GM19328 (cell line): ENCODE measurements around the gene SGCD.

Source experiments
- ATAC-seq: cut with Tn5 transposase; IDR thresholded peaks from one replicate; pipeline ENCODE4 v1.9.1; 2021; ENCODE audit warnings: mild to moderate bottlenecking, moderate library complexity; ENCODE audit not compliant: unreplicated experiment

Gene SGCD

GRCh38 chr5:156451505-156451904 lies 124.5 kb downstream of the SGCD start:
- no peak for ATAC-seq

GRCh38 chr5:156456857-156457256 lies 129.9 kb downstream of the SGCD start:
- no peak for ATAC-seq

GRCh38 chr5:156459812-156460385 lies 132.9 kb downstream of the SGCD start:
- no peak for ATAC-seq

- ATAC-seq: no peak
These were observed 133.5 kb downstream of the SGCD start for GRCh38 chr5:156460471-156460870.

GRCh38 chr5:156466871-156467270 lies 139.9 kb downstream of the SGCD start:
- no peak for ATAC-seq

- no peak for ATAC-seq
These were observed 142.7 kb downstream of the SGCD start for GRCh38 chr5:156469636-156470035.

- ATAC-seq: no peak
These were observed 144.9 kb downstream of the SGCD start for GRCh38 chr5:156471893-156472292.

- ATAC-seq: no peak
These were observed 146.4 kb downstream of the SGCD start for GRCh38 chr5:156473269-156473908.

GRCh38 chr5:156474251-156474650 lies 147.3 kb downstream of the SGCD start:
- ATAC-seq: no peak

- no peak for ATAC-seq
These were observed 148.5 kb downstream of the SGCD start for GRCh38 chr5:156475182-156476157.

GRCh38 chr5:156476158-156476551 lies 149.2 kb downstream of the SGCD start:
- ATAC-seq: no peak

GRCh38 chr5:156476678-156477077 lies 149.7 kb downstream of the SGCD start:
- ATAC-seq: no peak

- no peak for ATAC-seq
These were observed 150.2 kb downstream of the SGCD start for GRCh38 chr5:156477196-156477595.

- no peak for ATAC-seq
These were observed 152.9 kb downstream of the SGCD start for GRCh38 chr5:156479849-156480248.

GRCh38 chr5:156481741-156482140 lies 154.8 kb downstream of the SGCD start:
- ATAC-seq: no peak

- ATAC-seq: no peak
These were observed 155.9 kb downstream of the SGCD start for GRCh38 chr5:156482818-156483217.

GRCh38 chr5:156486394-156487238 lies 159.7 kb downstream of the SGCD start:
- no peak for ATAC-seq

- no peak for ATAC-seq
These were observed 164.8 kb downstream of the SGCD start for GRCh38 chr5:156491766-156492165.

GRCh38 chr5:156496291-156496690 lies 169.3 kb downstream of the SGCD start:
- ATAC-seq: no peak

GRCh38 chr5:156497804-156498208 lies 170.8 kb downstream of the SGCD start:
- ATAC-seq: no peak
